NCI-H446 treated with DMSO at 0.1 percent for 48 hours (cell line): ENCODE measurements around the gene CCDC159.

Experiments
- DNase-seq: peaks from one replicate; lab custom pipeline; 2025; lab: John Stamatoyannopoulos, UW

The CCDC159 gene

DNA sequence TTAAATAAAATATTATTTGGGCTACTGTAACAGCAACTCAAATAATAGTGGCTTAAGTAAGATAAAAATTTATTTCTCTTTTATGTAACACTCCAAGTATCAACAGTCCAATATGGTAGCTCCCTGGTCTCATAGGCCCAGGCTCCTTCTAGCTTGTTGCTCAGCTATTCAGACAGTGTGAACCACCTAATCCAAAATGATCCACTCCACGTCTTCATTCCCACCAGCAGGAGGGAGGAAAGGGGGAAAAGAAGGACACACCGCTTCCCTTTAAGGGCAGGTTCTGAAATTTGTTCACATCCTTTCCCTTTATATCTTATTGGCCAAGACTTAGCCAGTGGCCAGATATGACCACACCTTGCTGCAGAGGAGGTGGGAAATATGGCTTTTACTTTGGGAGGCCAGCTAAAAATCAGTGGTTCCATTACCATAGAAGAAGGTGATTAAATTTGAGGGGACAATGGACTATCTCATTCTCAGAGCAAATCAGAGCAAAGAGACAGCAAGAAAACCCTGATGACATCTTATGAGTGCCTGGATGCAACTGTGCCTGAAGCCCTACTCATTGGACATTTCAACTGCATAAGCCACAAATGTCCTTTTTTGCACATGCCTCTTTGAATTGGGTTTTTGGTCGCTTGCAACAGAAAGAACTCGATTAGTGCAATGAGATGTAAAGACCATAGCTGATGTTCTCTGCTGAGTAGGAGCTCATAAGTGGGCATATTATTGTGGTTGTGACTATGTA is 44.8 kb downstream of the CCDC159 start:
- no peak for DNase-seq

- DNase-seq = no peak
Observed at GRCh38 chr19:11397089-11397610, 50.8 kb downstream of the CCDC159 start.

DNA sequence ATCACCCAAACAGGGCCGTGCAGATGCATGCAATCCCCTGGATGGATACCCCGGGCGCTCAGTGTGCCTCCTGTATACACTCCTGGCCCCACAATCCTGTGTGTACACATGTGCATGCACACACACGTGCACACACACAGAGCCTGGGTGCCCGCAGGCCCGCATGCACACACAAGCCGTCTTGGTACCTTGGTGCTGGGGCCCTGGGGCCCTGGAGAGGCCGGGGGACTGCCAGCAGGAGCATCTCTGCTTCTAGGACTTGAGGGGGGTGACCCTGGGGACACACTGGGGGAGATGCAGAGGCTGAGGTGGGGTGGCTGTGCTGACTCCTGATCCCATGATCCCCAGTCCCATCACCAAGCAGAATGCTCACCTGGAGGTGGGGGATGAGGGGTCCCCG is 53.3 kb downstream of the CCDC159 start:
- no peak for DNase-seq

GRCh38 chr19:11400798-11401197 is 54.5 kb downstream of the CCDC159 start:
- no peak for DNase-seq

- no peak for DNase-seq
Observed at GRCh38 chr19:11401808-11402543, 55.7 kb downstream of the CCDC159 start.
